ENCODE data around the gene NEGR1.

- peak; percentile 65 for TF ChIP-seq POLR2AphosphoS5 (IDR thresholded peaks at IDR 0.05)
- no peak for TF ChIP-seq POLR2A (IDR thresholded peaks at IDR 0.05)
- TF ChIP-seq CTCF (IDR thresholded peaks at IDR 0.05): no peak
These were observed 717.1 kb downstream of the NEGR1 start for GRCh38 chr1:71565262-71565661.

All from gastroesophageal sphincter (tissue), 3 donors.